GM21576 (cell line): ENCODE results near the gene SOAT1.
"Not testable (repeated sequence)": the region's sequence is repeated elsewhere in the genome, so short reads cannot be mapped to it uniquely, and the experiment has no call there.

Experiments
- ATAC-seq: cut with Tn5 transposase; IDR thresholded peaks from one replicate; pipeline ENCODE4 v1.9.1; 2021; ENCODE audit warnings: mild to moderate bottlenecking, moderate library complexity; ENCODE audit not compliant: unreplicated experiment

The SOAT1 gene

DNA sequence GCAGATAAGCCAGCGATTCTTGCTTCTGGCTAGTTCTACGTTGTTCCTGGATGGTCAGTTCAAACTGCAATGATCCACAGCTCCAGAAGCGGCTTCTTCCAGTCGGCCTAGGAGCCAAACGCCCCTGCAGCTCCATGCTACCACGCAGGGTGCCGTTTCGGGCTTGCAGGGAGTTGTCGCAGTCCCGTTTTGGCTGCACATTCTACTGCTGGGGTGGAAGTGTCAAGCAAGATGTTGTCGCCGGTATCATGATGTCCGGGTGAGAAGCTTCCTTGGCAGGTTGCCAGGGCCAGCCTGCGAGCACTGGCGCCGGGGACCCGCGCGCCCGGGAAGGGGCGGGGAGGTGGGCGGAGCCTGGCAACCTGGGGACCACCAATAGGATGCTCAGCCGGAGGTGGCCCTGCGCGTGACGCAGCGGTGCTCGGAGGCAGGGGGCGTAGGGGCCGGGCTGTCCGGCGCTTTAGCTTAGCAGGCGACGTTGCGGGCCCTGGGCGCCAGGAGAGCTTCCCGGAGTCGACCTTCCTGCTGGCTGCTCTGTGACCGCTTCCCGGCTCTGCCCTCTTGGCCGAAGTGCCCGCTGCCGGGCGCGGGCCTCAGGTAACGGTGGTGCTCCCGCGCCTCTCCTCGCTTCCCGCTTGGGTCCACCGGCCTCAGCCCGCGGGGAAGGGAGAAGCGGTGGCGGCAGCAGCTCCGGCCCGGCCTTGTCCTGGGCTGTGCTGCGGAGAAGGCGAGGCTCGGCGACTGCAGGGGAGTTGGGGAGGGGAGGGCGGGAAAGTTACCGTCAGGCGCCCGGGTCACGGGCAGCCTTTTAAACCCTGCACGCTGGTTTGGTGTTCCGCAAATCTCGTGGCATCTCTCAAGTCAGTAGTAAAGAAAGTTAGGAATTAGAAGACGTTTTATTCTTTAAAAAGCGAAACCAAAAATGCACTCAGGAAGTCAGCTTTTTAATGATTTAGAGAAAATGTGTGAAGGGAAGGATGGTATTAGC, at the start of gene SOAT1:
TSS of gene SOAT1 (plus strand) at position 458 of the 988 bp plus-strand sequence. CDS start 8,888 bp downstream, outside the sequence.
- ATAC-seq = peak; percentile 90

DNA sequence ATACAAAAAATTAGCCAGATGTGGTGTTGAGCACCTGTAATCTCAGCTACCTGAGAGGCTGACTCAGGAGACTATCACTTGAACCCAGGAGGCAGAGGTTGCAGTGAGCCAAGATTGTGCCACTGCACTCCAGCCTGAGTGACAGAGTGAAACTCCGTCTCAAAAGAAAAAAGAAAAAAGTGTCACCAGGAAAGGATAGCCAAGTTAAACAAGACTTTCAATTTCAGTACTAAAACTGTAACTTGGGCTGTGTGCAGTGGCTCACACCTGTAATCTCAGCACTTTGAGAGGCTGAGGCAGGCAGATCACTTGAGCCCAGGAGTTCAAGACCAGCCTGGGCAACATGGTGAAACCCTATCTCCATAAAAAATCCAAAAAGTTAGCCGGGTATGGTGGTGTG, 48.2 kb upstream of the SOAT1 start:
- ATAC-seq = peak; percentile 50

DNA sequence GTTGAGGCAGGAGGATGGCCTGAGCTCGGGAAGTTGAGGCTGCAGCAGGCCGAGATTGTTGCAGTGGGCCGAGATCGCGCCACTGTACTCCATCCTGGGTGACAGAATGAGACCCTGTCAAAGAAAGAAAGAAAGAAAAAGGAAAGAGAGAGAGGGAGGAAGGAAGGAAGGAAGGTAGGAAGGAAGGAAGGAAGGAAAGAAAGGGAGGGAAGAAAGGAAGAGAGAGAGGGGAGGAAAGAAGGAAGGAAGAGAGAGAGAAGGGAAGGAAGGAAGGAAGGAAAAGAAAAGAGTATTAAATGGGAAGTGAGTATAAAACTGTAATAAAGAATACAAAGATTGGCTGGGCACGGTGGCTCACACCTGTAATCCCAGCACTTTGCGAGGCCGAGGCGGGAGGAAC, 45.7 kb upstream of the SOAT1 start:
- no peak for ATAC-seq

DNA sequence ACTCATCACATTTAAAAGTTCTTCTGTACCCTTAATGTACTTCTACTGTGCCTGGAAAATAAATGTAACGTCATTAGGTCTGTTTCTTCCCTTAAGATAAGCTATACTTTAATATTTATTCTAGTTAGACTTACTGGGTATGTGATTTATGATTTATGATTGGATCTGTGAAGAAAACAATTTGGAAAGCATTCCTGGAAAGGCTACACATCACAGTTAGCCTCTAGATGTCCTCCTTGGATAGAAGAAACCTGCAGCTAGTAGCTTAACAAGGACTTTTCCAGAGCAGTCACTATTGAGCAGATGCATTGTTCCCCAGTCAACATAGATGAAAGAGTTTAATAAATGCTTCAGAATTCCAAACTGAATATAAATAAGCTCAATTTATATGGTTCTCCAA, 41.9 kb upstream of the SOAT1 start:
- no peak for ATAC-seq

DNA sequence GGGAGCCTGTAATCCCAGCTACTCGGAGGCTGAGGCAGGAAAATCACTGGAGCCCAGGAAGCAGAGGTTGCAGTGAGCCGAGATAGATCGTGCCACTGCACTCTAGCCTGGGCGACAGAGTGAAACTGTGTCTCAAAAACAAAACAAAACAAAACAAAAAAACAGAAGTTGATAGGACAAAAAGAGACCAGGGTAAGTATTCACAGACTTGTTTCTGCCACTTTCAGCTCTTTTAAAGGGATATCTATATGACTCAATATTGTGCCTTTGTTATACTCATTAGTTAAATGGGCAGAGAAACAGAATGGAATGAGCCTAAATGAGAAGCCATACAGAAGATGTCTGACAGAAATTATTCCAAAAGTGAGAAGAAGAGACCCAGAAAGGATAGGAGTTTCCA, 41.0 kb upstream of the SOAT1 start:
- no peak for ATAC-seq

- ATAC-seq = no peak
These were observed 40.2 kb upstream of the SOAT1 start for GRCh38 chr1:179253286-179253972.

- no peak for ATAC-seq
These were observed 31.4 kb upstream of the SOAT1 start for GRCh38 chr1:179262183-179262582.

GRCh38 chr1:179263121-179263520, 30.5 kb upstream of the SOAT1 start:
- no peak for ATAC-seq

- ATAC-seq = no peak
These were observed 29.1 kb upstream of the SOAT1 start for GRCh38 chr1:179264507-179264906.

- no peak for ATAC-seq
These were observed 24.5 kb upstream of the SOAT1 start for GRCh38 chr1:179269071-179269470.

GRCh38 chr1:179274424-179274823, 19.2 kb upstream of the SOAT1 start:
- ATAC-seq = not testable (repeated sequence)

- ATAC-seq = no peak
These were observed 14.7 kb upstream of the SOAT1 start for GRCh38 chr1:179278920-179279319.

DNA sequence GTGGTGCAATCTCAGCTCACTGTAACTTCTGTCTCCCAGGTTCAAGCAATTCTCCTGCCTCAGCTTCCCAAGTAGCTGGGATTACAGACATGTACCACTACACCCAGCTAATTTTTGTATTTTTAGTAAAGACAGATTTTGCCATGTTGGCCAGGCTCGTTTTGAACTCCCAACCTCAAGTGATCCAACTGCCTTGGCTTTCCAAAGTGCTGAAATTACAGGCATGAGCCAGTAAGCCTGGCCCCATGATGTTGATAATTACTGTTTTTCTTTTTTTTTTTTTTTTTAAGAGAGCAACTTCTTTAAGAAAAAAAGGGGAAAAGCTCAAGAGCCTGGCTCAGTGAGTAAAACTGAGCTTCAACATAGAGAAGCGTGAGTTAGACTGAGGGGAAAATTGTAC, 9.6 kb upstream of the SOAT1 start:
- no peak for ATAC-seq

GRCh38 chr1:179287946-179288345, 5.7 kb upstream of the SOAT1 start:
- no peak for ATAC-seq

- ATAC-seq = no peak
These were observed 4.6 kb upstream of the SOAT1 start for GRCh38 chr1:179288977-179289376.

DNA sequence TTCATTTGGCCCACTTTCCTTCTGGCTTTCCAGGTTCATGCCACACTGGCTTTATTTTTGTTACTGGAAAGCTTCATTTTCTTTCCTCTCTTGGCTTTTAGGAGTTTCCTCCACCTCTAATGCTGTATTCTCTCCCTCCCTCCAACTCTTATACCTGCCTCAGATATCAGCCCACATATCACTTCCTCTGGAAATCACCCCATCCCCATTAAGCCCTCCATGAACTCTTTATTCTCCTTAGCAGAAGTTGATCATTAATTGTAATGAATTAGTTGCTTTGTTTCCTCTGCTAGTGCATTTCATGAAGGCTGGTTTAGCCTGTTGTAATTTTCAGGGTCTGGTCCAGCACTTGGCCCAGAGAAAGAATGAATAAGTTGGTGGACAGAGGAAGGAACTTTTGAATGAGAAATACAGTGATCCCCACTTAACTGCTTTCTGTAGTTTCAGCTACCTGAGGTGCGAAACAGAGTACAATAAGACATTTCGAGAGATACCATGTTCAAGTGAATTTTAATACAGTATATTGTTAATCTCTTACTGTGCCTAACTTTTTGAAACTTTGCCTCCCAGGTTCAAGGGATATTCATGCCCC, 1.7 kb downstream of the SOAT1 start:
- no peak for ATAC-seq

DNA sequence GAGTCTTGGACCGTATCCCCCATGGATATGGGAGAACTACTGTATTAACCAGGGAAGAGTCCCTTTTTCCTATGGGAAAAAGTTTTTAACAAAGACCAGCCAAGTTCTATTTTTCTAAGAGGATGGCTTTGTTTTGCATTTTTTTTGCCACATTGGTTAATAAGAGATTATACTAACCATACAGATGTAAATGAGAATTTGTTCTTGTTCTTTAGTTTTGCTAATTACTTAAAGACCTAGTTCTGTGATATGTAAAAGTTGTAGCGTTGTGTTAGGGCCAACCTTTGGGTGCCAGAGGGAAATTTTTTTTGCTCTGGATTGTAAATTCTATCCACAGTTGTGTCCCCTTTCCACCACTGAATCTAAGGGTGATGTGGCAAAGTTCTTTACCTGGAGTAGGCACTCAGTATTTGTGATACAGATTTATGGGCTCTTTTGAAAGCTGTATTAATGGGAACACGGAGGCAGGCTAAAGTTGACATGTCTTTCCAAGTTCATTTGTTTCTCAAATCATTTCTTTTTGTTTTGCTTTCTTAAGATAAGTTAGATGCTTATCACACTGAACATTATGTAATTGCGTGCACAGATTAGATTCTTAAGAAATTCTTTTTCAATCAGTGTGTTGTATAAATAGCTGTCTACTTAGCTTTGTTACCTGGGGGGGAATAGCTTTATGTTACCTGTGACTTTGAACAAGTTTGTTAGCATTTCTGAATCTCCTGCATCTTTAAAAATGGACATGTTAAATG, 2.9 kb downstream of the SOAT1 start:
- ATAC-seq = no peak

GRCh38 chr1:179297105-179297378, 3.4 kb downstream of the SOAT1 start:
- no peak for ATAC-seq

DNA sequence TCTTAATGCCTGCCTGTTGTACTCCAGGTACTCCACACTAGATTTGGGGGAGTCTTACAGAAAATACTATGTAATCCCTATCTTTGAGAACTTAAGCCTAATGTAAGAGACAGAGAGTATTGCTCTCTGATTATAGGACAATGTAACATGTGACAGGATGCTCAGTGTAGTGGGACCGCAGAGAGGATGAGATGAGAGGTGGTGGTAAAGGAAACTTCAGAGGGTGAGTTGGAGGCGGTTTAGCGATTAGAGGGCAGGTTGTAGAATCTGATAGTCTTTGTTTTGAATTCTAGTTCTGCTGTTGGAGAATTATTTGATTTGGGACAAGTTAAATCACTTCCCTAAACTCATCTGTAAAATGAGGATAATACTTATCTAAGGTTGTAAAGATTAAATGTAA, 5.4 kb downstream of the SOAT1 start:
- peak; percentile 87 for ATAC-seq

DNA sequence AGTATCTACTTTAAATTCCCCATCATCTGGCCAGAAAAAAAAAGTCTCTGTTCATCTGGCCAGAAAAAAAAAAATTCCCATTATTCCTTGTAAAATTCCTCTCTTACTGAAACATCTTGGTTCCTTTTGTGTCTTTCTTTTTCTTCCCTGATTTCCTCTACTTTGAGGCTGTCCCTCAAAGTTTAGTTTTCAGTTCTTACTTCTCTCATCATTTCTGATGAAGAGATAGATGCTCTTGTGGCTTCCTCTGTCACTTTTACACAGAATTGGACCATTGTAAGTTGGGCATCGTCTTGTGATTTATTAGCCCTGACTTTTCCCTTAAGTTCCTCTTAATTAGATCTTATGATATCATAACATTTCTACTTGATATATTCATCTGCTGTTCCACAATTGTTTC, 6.5 kb downstream of the SOAT1 start:
- ATAC-seq = no peak

- ATAC-seq = no peak
These were observed 8.5 kb downstream of the SOAT1 start for GRCh38 chr1:179302070-179302469.
